Measurements from ENCODE around the gene SDCCAG8. TPM values are rescaled to one million over a fixed set of nuclear protein-coding genes. Genes with fewer than 3 reads are reported as not detected.

SDCCAG8 gene
- total RNA-seq, 4 donors from 2014 or later, result 24.5 to 52.7 (median 31.7) TPM

- Histone ChIP-seq H3K36me3 (peaks cover 0 to 12% (median 0%) of the 10 kb centered on the region in 4 donors), H3K4me3 (no peak overlapping the region), H3K27me3 (no peaks in the 10 kb centered on the region), H3K9me3 (no peaks in the 10 kb centered on the region), H3K4me1 (peaks cover 0 to 18% (median 12%) of the 10 kb centered on the region in 4 donors), H3K27ac (replicated peaks in 1 of 4) (peak overlapping the region in 1 of 4 donors; percentile 12)
- whole genome bisulfite sequencing, result 36% methylated on average over 2 of the region's 2 CpGs
- DNase-seq (ENCODE audit: extremely low spot score), result no peak
- intact Hi-C loops (cut with DNase I), result no loop called here
- TF ChIP-seq POLR2AphosphoS5 (IDR thresholded peaks at IDR 0.05) (no peak), EP300 (IDR thresholded peaks at IDR 0.05) (no peak), POLR2A (IDR thresholded peaks at IDR 0.05; ENCODE audit: low read depth) (no peak), CTCF (IDR thresholded peaks at IDR 0.05) (no peak)
These were observed 269.2 kb downstream of the SDCCAG8 start for GRCh38 chr1:243525085-243525487.

GRCh38 chr1:243526180-243526579 is 270.3 kb downstream of the SDCCAG8 start:
- peaks cover 0 to 13% (median 10%) of the 10 kb centered on the region in 4 donors for H3K4me1 ChIP-seq
- 96% methylated on average over 7 of the region's 7 CpGs for WGBS
- no peaks in the 10 kb centered on the region for H3K9me3 ChIP-seq
- intact Hi-C loops (cut with DNase I), result no loop called here
- H3K27ac ChIP-seq (replicated peaks in 1 of 4), result no peak overlapping the region
- no peaks in the 10 kb centered on the region for H3K27me3 ChIP-seq
- TF ChIP-seq POLR2AphosphoS5 (IDR thresholded peaks at IDR 0.05), result no peak
- no peak for TF ChIP-seq POLR2A (IDR thresholded peaks at IDR 0.05; ENCODE audit: low read depth)
- no peak for TF ChIP-seq EP300 (IDR thresholded peaks at IDR 0.05)
- TF ChIP-seq CTCF (IDR thresholded peaks at IDR 0.05), result no peak
- no peak overlapping the region for H3K4me3 ChIP-seq
- no peak for DNase-seq (ENCODE audit: extremely low spot score)
- peaks cover 0 to 12% (median 0%) of the 10 kb centered on the region in 4 donors for H3K36me3 ChIP-seq

GRCh38 chr1:243528459-243529121 is 272.7 kb downstream of the SDCCAG8 start:
- Histone ChIP-seq H3K9me3 (no peaks in the 10 kb centered on the region), H3K27me3 (no peaks in the 10 kb centered on the region), H3K4me1 (peaks cover 0 to 13% (median 10%) of the 10 kb centered on the region in 4 donors), H3K4me3 (no peak overlapping the region), H3K27ac (replicated peaks in 1 of 4) (no peak overlapping the region), H3K36me3 (peaks cover 0 to 5% (median 0%) of the 10 kb centered on the region in 4 donors)
- intact Hi-C loops (cut with DNase I), result no loop called here
- WGBS, result 100% methylated on average over 2 of the region's 2 CpGs
- DNase-seq (ENCODE audit: extremely low spot score), result no peak
- TF ChIP-seq POLR2A (IDR thresholded peaks at IDR 0.05; ENCODE audit: low read depth) (no peak), CTCF (IDR thresholded peaks at IDR 0.05) (no peak), POLR2AphosphoS5 (IDR thresholded peaks at IDR 0.05) (no peak), EP300 (IDR thresholded peaks at IDR 0.05) (no peak)

GRCh38 chr1:243529512-243529911 is 273.7 kb downstream of the SDCCAG8 start:
- TF ChIP-seq POLR2A (IDR thresholded peaks at IDR 0.05; ENCODE audit: low read depth), result no peak
- no peak for TF ChIP-seq CTCF (IDR thresholded peaks at IDR 0.05)
- TF ChIP-seq EP300 (IDR thresholded peaks at IDR 0.05), result no peak
- no peak for TF ChIP-seq POLR2AphosphoS5 (IDR thresholded peaks at IDR 0.05)
- Histone ChIP-seq H3K27ac (replicated peaks in 1 of 4) (no peak overlapping the region), H3K27me3 (no peaks in the 10 kb centered on the region), H3K4me1 (peaks cover 0 to 11% (median 9%) of the 10 kb centered on the region in 4 donors), H3K4me3 (no peak overlapping the region), H3K36me3 (no peaks in the 10 kb centered on the region), H3K9me3 (no peaks in the 10 kb centered on the region)
- no peak for DNase-seq (ENCODE audit: extremely low spot score)
- WGBS, result over 99% methylated on average over 4 of the region's 4 CpGs
- intact Hi-C loops (cut with DNase I), result no loop called here

Measured in esophagus muscularis mucosa (tissue), 4 donors.